H1 (cell line): Measurements from ENCODE around the gene P2RX1. TPM values are rescaled to one million over a fixed set of nuclear protein-coding genes. Genes with fewer than 3 reads are reported as not detected.

Source experiments
- CTCF ChIA-PET: fragments of 300-600 bp; sonication (Branson Sonifier 250); formaldehyde crosslinking; loops from one replicate; lab custom pipeline; 2021; ENCODE audit not compliant: partially characterized antibody; lab: Charles Lee
- POLR2A ChIA-PET: fragments of 300-600 bp; sonication (Branson Sonifier 250); formaldehyde crosslinking; loops from one replicate; lab custom pipeline; 2021; ENCODE audit warnings: inconsistent platforms; ENCODE audit not compliant: partially characterized antibody; lab: Charles Lee
- DNase-seq, 2 experiments: peaks; one replicate each; pipeline versions ENCODE4 v3.0.0 to v3.0.0-alpha.2; 2010 to 2022; ENCODE audit warnings: low spot score in 2 of 2, low read depth in 1 of 2, mixed read lengths in 1 of 2
- FAIRE-seq: peaks from 2 replicates; lab custom pipeline; 2011; peaks lifted over from hg19 to GRCh38; lab: Jason Lieb, UNC
- H2AFZ ChIP-seq: 2 replicates; pipeline ENCODE4 v1.8.1; 2012; ENCODE audit warnings: low read length, inconsistent platforms
- H2AK5ac ChIP-seq: 2 replicates; pipeline ENCODE4 v1.6.1; 2013; ENCODE audit warnings: low read depth, low read length
- H2BK120ac ChIP-seq: replicated peaks from 2 replicates; pipeline ENCODE3; 2013; ENCODE audit warnings: low read depth, low read length, inconsistent platforms
- H2BK12ac ChIP-seq: 2 replicates; pipeline ENCODE4 v1.6.1; 2013; ENCODE audit warnings: low read depth, low read length
- H2BK15ac ChIP-seq: 2 replicates; pipeline ENCODE4 v1.6.1; 2013; ENCODE audit warnings: low read length
- H2BK20ac ChIP-seq: 2 replicates; pipeline ENCODE4 v1.6.1; 2013; ENCODE audit warnings: low read length
- H2BK5ac ChIP-seq: 2 replicates; pipeline ENCODE4 v1.6.1; 2013; ENCODE audit warnings: low read depth, low read length
- H3K14ac ChIP-seq: 2 replicates; pipeline ENCODE4 v1.6.1; 2013; ENCODE audit warnings: inconsistent platforms; ENCODE audit not compliant: insufficient read length
- H3K18ac ChIP-seq: 2 replicates; pipeline ENCODE4 v1.6.1; 2013; ENCODE audit warnings: low read length; ENCODE audit errors: extremely low read depth
- H3K23ac ChIP-seq: 2 replicates; pipeline ENCODE4 v1.6.1; 2013; ENCODE audit warnings: inconsistent platforms; ENCODE audit not compliant: insufficient read length
- H3K23me2 ChIP-seq: 2 replicates; pipeline ENCODE4 v1.6.1; 2013; ENCODE audit warnings: low read depth, low read length
- H3K27ac ChIP-seq: 2 replicates; pipeline ENCODE4 v1.6.1; 2011; ENCODE audit warnings: low read depth, low read length, inconsistent platforms
- H3K27me3 ChIP-seq, 4 experiments: replicated peaks in 1 of 4; 1 replicate in 1 of 4; 2 replicates in 3 of 4; pipeline versions ENCODE4 v1.6.1 to v1.8.1; 2011 to 2013; ENCODE audit warnings: low read length in 3 of 4, mild to moderate bottlenecking in 3 of 4, inconsistent platforms in 2 of 4, mixed read lengths in 2 of 4, moderate library complexity in 1 of 4; ENCODE audit not compliant: control insufficient read depth in 3 of 4, insufficient read depth in 3 of 4; ENCODE audit errors: extremely low read depth in 1 of 4
- H3K36me3 ChIP-seq, 4 experiments: 2 replicates each; pipeline versions ENCODE4 v1.6.1 to v1.8.1; 2011 to 2013; ENCODE audit warnings: mild to moderate bottlenecking in 4 of 4, low read length in 3 of 4, moderate library complexity in 2 of 4, control low read depth in 1 of 4, inconsistent platforms in 1 of 4; ENCODE audit not compliant: insufficient read depth in 4 of 4, control insufficient read depth in 2 of 4
- H3K4ac ChIP-seq: replicated peaks from 2 replicates; pipeline ENCODE3; 2013; ENCODE audit warnings: low read length, low read depth, mixed read lengths, inconsistent platforms; ENCODE audit not compliant: insufficient read length
- H3K4me1 ChIP-seq, 4 experiments: replicated peaks in 1 of 4; 1 replicate in 1 of 4; 2 replicates in 3 of 4; pipeline versions ENCODE4 v1.6.1 to v1.8.1; 2011 to 2013; ENCODE audit warnings: low read length in 3 of 4, inconsistent platforms in 2 of 4, mixed read lengths in 1 of 4; ENCODE audit not compliant: insufficient read depth in 4 of 4, control insufficient read depth in 3 of 4
- H3K4me2 ChIP-seq, 2 experiments: 2 replicates each; pipeline versions ENCODE4 v1.6.1 to v1.8.1; 2011 to 2013; ENCODE audit warnings: low read depth in 2 of 2, low read length in 2 of 2, control low read depth in 1 of 2, inconsistent platforms in 1 of 2, mild to moderate bottlenecking in 1 of 2; ENCODE audit not compliant: insufficient read depth in 1 of 2
- H3K4me3 ChIP-seq, 4 experiments: fragments of 200-600, 300-600 bp in 1 of 4; sonication (generic), shearing (Covaris generic), sonication (Bioruptor Twin) in 1 of 4; 2 replicates each; pipeline versions ENCODE4 v1.5.1 to v1.8.1; 2011 to 2016; ENCODE audit warnings: low read length in 4 of 4, low read depth in 3 of 4, control low read depth in 2 of 4, inconsistent platforms in 2 of 4, mild to moderate bottlenecking in 2 of 4, mixed read lengths in 1 of 4, moderate library complexity in 1 of 4; ENCODE audit not compliant: insufficient read depth in 2 of 4; ENCODE audit errors: extremely low read depth in 1 of 4
- H3K56ac ChIP-seq: replicated peaks from 2 replicates; pipeline ENCODE3; 2013; ENCODE audit warnings: low read depth, mild to moderate bottlenecking, mixed read lengths, low read length, inconsistent platforms; ENCODE audit not compliant: insufficient read length
- H3K79me1 ChIP-seq: 2 replicates; pipeline ENCODE4 v1.6.1; 2013; ENCODE audit warnings: low read depth, low read length, control low read depth
- H3K79me2 ChIP-seq, 2 experiments: 2 replicates each; pipeline versions ENCODE4 v1.6.1 to v1.8.1; 2012 to 2013; ENCODE audit warnings: low read length in 2 of 2, mild to moderate bottlenecking in 2 of 2, inconsistent platforms in 1 of 2; ENCODE audit not compliant: insufficient read depth in 2 of 2, control insufficient read depth in 1 of 2
- H3K9ac ChIP-seq, 4 experiments: replicated peaks in 1 of 4; 1 replicate in 1 of 4; 2 replicates in 3 of 4; pipeline versions ENCODE4 v1.6.1 to v1.8.1; 2011 to 2013; ENCODE audit warnings: low read depth in 3 of 4, low read length in 3 of 4, control low read depth in 2 of 4, mild to moderate bottlenecking in 2 of 4, moderate library complexity in 2 of 4, inconsistent platforms in 1 of 4; ENCODE audit errors: extremely low read depth in 1 of 4
- H3K9me3 ChIP-seq, 2 experiments: 2 replicates each; pipeline versions ENCODE4 v1.6.1 to v1.8.1; 2012 to 2013; ENCODE audit warnings: mild to moderate bottlenecking in 2 of 2, moderate library complexity in 2 of 2, control low read depth in 1 of 2, inconsistent platforms in 1 of 2, low read depth in 1 of 2, low read length in 1 of 2, mixed read lengths in 1 of 2; ENCODE audit not compliant: insufficient read depth in 2 of 2
- H4K20me1 ChIP-seq, 2 experiments: replicated peaks in 1 of 2; 2 replicates each; pipeline versions ENCODE3 to v1.8.1; 2011 to 2013; ENCODE audit warnings: inconsistent platforms in 2 of 2, low read length in 2 of 2, mild to moderate bottlenecking in 1 of 2; ENCODE audit not compliant: insufficient read depth in 2 of 2, control insufficient read depth in 1 of 2
- H4K5ac ChIP-seq: 2 replicates; pipeline ENCODE4 v1.6.1; 2013; ENCODE audit warnings: low read length, low read depth, mixed read lengths, inconsistent platforms; ENCODE audit not compliant: insufficient read length
- H4K8ac ChIP-seq: 2 replicates; pipeline ENCODE4 v1.8.0; 2013; ENCODE audit warnings: mild to moderate bottlenecking, moderate library complexity, low read length, inconsistent platforms; ENCODE audit not compliant: insufficient read depth; ENCODE audit errors: extremely low read depth
- H4K91ac ChIP-seq: replicated peaks from 2 replicates; pipeline ENCODE3; 2013; ENCODE audit warnings: low read length, mixed read lengths, inconsistent platforms; ENCODE audit not compliant: insufficient read length
- WGBS, 2 experiments: shearing (Covaris generic) in 1 of 2; methylation state at CpG; one replicate each; pipeline versions ENCODE4 v1.1.6 to v1.1.7; 2013 to 2015; ENCODE audit warnings: low lambda C conversion rate in 2 of 2, mixed read lengths in 2 of 2, inconsistent platforms in 1 of 2, low coverage in 1 of 2, missing lambda C conversion rate in 1 of 2; ENCODE audit not compliant: insufficient replicate concordance in 2 of 2, insufficient coverage in 1 of 2, insufficient read length in 1 of 2; ENCODE audit errors: extremely low coverage in 1 of 2, missing lambda C conversion rate in 1 of 2; 5-methylcytosine and 5-hydroxymethylcytosine counted together
- polyA plus RNA-seq, 7 experiments: library from polyadenylated mRNA; depleted of rRNA in 3 of 7; stranded (reverse) in 5 of 7; unstranded in 2 of 7; fragments of >200 nt in 5 of 7; fragments of 200-250 nt in 2 of 7; gene quantifications; 1 replicate in 5 of 7; 2 replicates in 1 of 7; 4 replicates in 1 of 7; pipeline versions ENCODE4 v1.2.1 to v1.2.3, GENCODE V29; 2011 to 2013; ENCODE audit warnings: missing spikeins in 2 of 7, mixed read lengths in 2 of 7
- total RNA-seq: library from RNA; stranded (reverse); fragmentation: NEBNext Ultra II Directional; extraction: Animal tissue kit (Norgen Biotek cat#: 25700); gene quantifications from 2 replicates; pipeline ENCODE4 v1.2.1, GENCODE V29; 2021
- TF ChIP-seq, protein P1 (sequence below): IDR thresholded peaks from 2 replicates; pipeline ENCODE4 v1.6.1; 2011; ENCODE audit warnings: low read length, improper control_type of control experiment

Gene P2RX1
- total and polyA plus RNA-seq, 2 of the 8 experiments (the other 6 are each of a cell fraction or from before 2014, with no cell fraction given): 0.45 to 1.1 TPM

- H2AK5ac ChIP-seq: no peak overlapping the region
- no peaks in the 10 kb centered on the region; a peak in 1 of 4 replicates for H3K79me2 ChIP-seq
- H3K27ac ChIP-seq: no peak overlapping the region
- H3K23me2 ChIP-seq: no peaks in the 10 kb centered on the region
- WGBS, 2 experiments: 89% methylated on average over 14 of the region's 14 CpGs; no CpG with 5 or more reads in 1 of the 2 experiments
- H3K9ac ChIP-seq: no peak overlapping the region
- H3K56ac ChIP-seq: no peak overlapping the region
- H3K79me1 ChIP-seq: no peaks in the 10 kb centered on the region; the same call in 1 of the 2 replicates
- H3K4me2 ChIP-seq: no peak overlapping the region
- no peak overlapping the region for H2AFZ ChIP-seq
- H4K20me1 ChIP-seq: peaks cover 0 to under 1% of the 10 kb centered on the region in 2 experiments
- no peak overlapping the region for H4K91ac ChIP-seq
- peaks cover 3 to 9% (median 5%) of the 10 kb centered on the region in 4 experiments; a peak in 5 of 8 replicates for H3K36me3 ChIP-seq
- CTCF ChIA-PET: interaction anchor here (1.0 to 5.0 kb wide), 5 partner anchors 9 to 40 kb away, joined by 3 to 33 read pairs (median 4); no protein-coding TSS in a partner anchor
- H3K27me3 ChIP-seq: no peaks in the 10 kb centered on the region
- H2BK120ac ChIP-seq: no peak overlapping the region
- DNase-seq: no peak
- no peak overlapping the region for H3K4me3 ChIP-seq
- TF ChIP-seq, protein P1, sequence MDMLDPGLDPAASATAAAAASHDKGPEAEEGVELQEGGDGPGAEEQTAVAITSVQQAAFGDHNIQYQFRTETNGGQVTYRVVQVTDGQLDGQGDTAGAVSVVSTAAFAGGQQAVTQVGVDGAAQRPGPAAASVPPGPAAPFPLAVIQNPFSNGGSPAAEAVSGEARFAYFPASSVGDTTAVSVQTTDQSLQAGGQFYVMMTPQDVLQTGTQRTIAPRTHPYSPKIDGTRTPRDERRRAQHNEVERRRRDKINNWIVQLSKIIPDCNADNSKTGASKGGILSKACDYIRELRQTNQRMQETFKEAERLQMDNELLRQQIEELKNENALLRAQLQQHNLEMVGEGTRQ: no peak
- H3K23ac ChIP-seq: no peak overlapping the region
- H2BK15ac ChIP-seq: no peak overlapping the region
- no peak overlapping the region for H2BK5ac ChIP-seq
- FAIRE-seq: no peak
- peaks cover 0 to 18% (median 7%) of the 10 kb centered on the region in 4 experiments; a peak in 5 of 7 replicates for H3K4me1 ChIP-seq
- no peak overlapping the region for H4K5ac ChIP-seq
- no peak overlapping the region for H3K4ac ChIP-seq
- H3K14ac ChIP-seq: no peak overlapping the region
- no peak overlapping the region for H2BK20ac ChIP-seq
- no peak overlapping the region for H2BK12ac ChIP-seq
- H3K18ac ChIP-seq: no peak overlapping the region
- no peak overlapping the region for H4K8ac ChIP-seq
- POLR2A ChIA-PET: interaction anchor here (1.1 kb wide), 1 partner anchor 9 kb away, joined by 3 read pairs; no protein-coding TSS in a partner anchor
- no peaks in the 10 kb centered on the region for H3K9me3 ChIP-seq
Observed at GRCh38 chr17:3885271-3885670, 31.0 kb downstream of the P2RX1 start.
